IPS-20b (cell line): ENCODE measurements around the gene PTPRN2.

ENCODE experiments used
- H3K27ac ChIP-seq: one replicate; pipeline ENCODE4 v1.5.1; 2013; ENCODE audit warnings: low read length
- H3K27me3 ChIP-seq: 2 replicates; pipeline ENCODE4 v1.6.1; 2013; ENCODE audit warnings: mild to moderate bottlenecking, low read length, inconsistent platforms; ENCODE audit not compliant: insufficient read depth
- H3K36me3 ChIP-seq: 2 replicates; pipeline ENCODE4 v1.6.1; 2013; ENCODE audit warnings: low read depth, mild to moderate bottlenecking, inconsistent platforms, low read length, moderate library complexity; ENCODE audit not compliant: insufficient read depth
- H3K4me1 ChIP-seq: 2 replicates; pipeline ENCODE4 v1.6.1; 2013; ENCODE audit warnings: mild to moderate bottlenecking, control low read depth, inconsistent platforms, low read length, moderate library complexity; ENCODE audit not compliant: insufficient read depth
- H3K4me3 ChIP-seq: 2 replicates; pipeline ENCODE4 v1.5.1; 2013; ENCODE audit warnings: mild to moderate bottlenecking, low read length, inconsistent platforms
- H3K9ac ChIP-seq: 2 replicates; pipeline ENCODE4 v1.6.1; 2013; ENCODE audit warnings: low read depth, mild to moderate bottlenecking, inconsistent platforms, low read length, moderate library complexity
- H3K9me3 ChIP-seq: 2 replicates; pipeline ENCODE4 v1.6.1; 2013; ENCODE audit warnings: mild to moderate bottlenecking, low read depth, low read length, inconsistent platforms; ENCODE audit not compliant: insufficient read depth

Gene PTPRN2

GRCh38 chr7:158489462-158490155 is 98.0 kb downstream of the PTPRN2 start:
- H3K4me3 ChIP-seq, result no peak overlapping the region
- H3K9me3 ChIP-seq, result no peaks in the 10 kb centered on the region; the same call in 1 of the 2 replicates
- no peaks in the 10 kb centered on the region for H3K36me3 ChIP-seq
- H3K4me1 ChIP-seq, result no peaks in the 10 kb centered on the region; the same call in none of the 2 replicates
- no peaks in the 10 kb centered on the region for H3K27me3 ChIP-seq
- no peak overlapping the region for H3K9ac ChIP-seq
- H3K27ac ChIP-seq, result no peak overlapping the region

GRCh38 chr7:158488181-158488971 is 99.2 kb downstream of the PTPRN2 start:
- Histone ChIP-seq H3K4me3 (no peak overlapping the region), H3K9ac (no peak overlapping the region), H3K27ac (no peak overlapping the region), H3K27me3 (no peaks in the 10 kb centered on the region), H3K9me3 (no peaks in the 10 kb centered on the region; the same call in 1 of the 2 replicates), H3K4me1 (no peaks in the 10 kb centered on the region; the same call in 1 of the 2 replicates), H3K36me3 (no peaks in the 10 kb centered on the region)

- Histone ChIP-seq H3K36me3 (no peaks in the 10 kb centered on the region), H3K27ac (no peak overlapping the region), H3K4me3 (no peak overlapping the region), H3K27me3 (no peaks in the 10 kb centered on the region), H3K9ac (no peak overlapping the region), H3K4me1 (no peaks in the 10 kb centered on the region; the same call in 1 of the 2 replicates), H3K9me3 (no peaks in the 10 kb centered on the region; the same call in 1 of the 2 replicates)
Observed at GRCh38 chr7:158487631-158488151, 99.9 kb downstream of the PTPRN2 start.

- Histone ChIP-seq H3K27me3 (no peaks in the 10 kb centered on the region), H3K4me3 (no peak overlapping the region), H3K4me1 (no peaks in the 10 kb centered on the region), H3K27ac (no peak overlapping the region), H3K9ac (no peak overlapping the region), H3K36me3 (no peaks in the 10 kb centered on the region), H3K9me3 (no peaks in the 10 kb centered on the region; the same call in 1 of the 2 replicates)
Observed at GRCh38 chr7:158486919-158487318, 100.7 kb downstream of the PTPRN2 start.

- H3K4me1 ChIP-seq, result no peaks in the 10 kb centered on the region
- no peak overlapping the region for H3K4me3 ChIP-seq
- H3K9ac ChIP-seq, result no peak overlapping the region
- no peaks in the 10 kb centered on the region for H3K27me3 ChIP-seq
- no peaks in the 10 kb centered on the region; the same call in 1 of the 2 replicates for H3K9me3 ChIP-seq
- no peaks in the 10 kb centered on the region for H3K36me3 ChIP-seq
- no peak overlapping the region for H3K27ac ChIP-seq
Observed at GRCh38 chr7:158484801-158485531, 102.7 kb downstream of the PTPRN2 start.

- Histone ChIP-seq H3K4me1 (peaks cover 6% of the 10 kb centered on the region; the same call in 1 of the 2 replicates), H3K27me3 (no peaks in the 10 kb centered on the region), H3K27ac (no peak overlapping the region), H3K4me3 (no peak overlapping the region), H3K9ac (no peak overlapping the region), H3K36me3 (no peaks in the 10 kb centered on the region), H3K9me3 (no peaks in the 10 kb centered on the region; the same call in 1 of the 2 replicates)
Observed at GRCh38 chr7:158482480-158482879, 105.1 kb downstream of the PTPRN2 start.

GRCh38 chr7:158479664-158480025 is 108.0 kb downstream of the PTPRN2 start:
- no peak overlapping the region for H3K27ac ChIP-seq
- H3K4me3 ChIP-seq, result no peak overlapping the region
- no peaks in the 10 kb centered on the region for H3K27me3 ChIP-seq
- H3K36me3 ChIP-seq, result no peaks in the 10 kb centered on the region
- H3K9ac ChIP-seq, result no peak overlapping the region
- H3K4me1 ChIP-seq, result peaks cover 6% of the 10 kb centered on the region; the same call in 1 of the 2 replicates
- H3K9me3 ChIP-seq, result no peaks in the 10 kb centered on the region; the same call in 1 of the 2 replicates

- H3K27ac ChIP-seq, result no peak overlapping the region
- peaks cover 6% of the 10 kb centered on the region; the same call in 1 of the 2 replicates for H3K4me1 ChIP-seq
- H3K36me3 ChIP-seq, result no peaks in the 10 kb centered on the region
- no peaks in the 10 kb centered on the region for H3K27me3 ChIP-seq
- no peak overlapping the region for H3K9ac ChIP-seq
- H3K4me3 ChIP-seq, result no peak overlapping the region
- H3K9me3 ChIP-seq, result no peaks in the 10 kb centered on the region; the same call in 1 of the 2 replicates
Observed at GRCh38 chr7:158479021-158479663, 108.5 kb downstream of the PTPRN2 start.

- Histone ChIP-seq H3K4me1 (peaks cover 13% of the 10 kb centered on the region; the same call in 1 of the 2 replicates), H3K9ac (no peak overlapping the region), H3K4me3 (no peak overlapping the region), H3K9me3 (no peaks in the 10 kb centered on the region; the same call in 1 of the 2 replicates), H3K27ac (no peak overlapping the region), H3K27me3 (no peaks in the 10 kb centered on the region), H3K36me3 (no peaks in the 10 kb centered on the region)
Observed at GRCh38 chr7:158477866-158478265, 109.8 kb downstream of the PTPRN2 start.

GRCh38 chr7:158476331-158476932 is 111.2 kb downstream of the PTPRN2 start:
- Histone ChIP-seq H3K4me3 (no peak overlapping the region), H3K9me3 (peaks cover 2% of the 10 kb centered on the region; the same call in 1 of the 2 replicates), H3K36me3 (no peaks in the 10 kb centered on the region), H3K9ac (no peak overlapping the region), H3K27me3 (no peaks in the 10 kb centered on the region), H3K27ac (no peak overlapping the region), H3K4me1 (peaks cover 13% of the 10 kb centered on the region; the same call in 1 of the 2 replicates)
